ENCODE results near the gene TAS2R1.

- TF ChIP-seq POLR2A (IDR thresholded peaks at IDR 0.05) (no peak), CTCF (IDR thresholded peaks at IDR 0.05) (no peak), POLR2AphosphoS5 (IDR thresholded peaks at IDR 0.05) (no peak), EP300 (IDR thresholded peaks at IDR 0.05; ENCODE audit: low read depth) (no peak)
These were observed 25.7 kb downstream of the TAS2R1 start for GRCh38 chr5:9604416-9604815.
